ENCODE data around the gene NR1H4.
"Not testable (repeated sequence)": the region's sequence is repeated elsewhere in the genome, so short reads cannot be mapped to it uniquely, and the experiment has no call there.

NR1H4 gene

GRCh38 chr12:100473716-100474150, at the start of gene NR1H4:
Gene NR1H4, plus strand, starts transcription at chr12:100473866. Its CDS starts 19,458 bp downstream, at chr12:100493324.
- DNase-seq (ENCODE audit: low spot score), result no peak

DNA sequence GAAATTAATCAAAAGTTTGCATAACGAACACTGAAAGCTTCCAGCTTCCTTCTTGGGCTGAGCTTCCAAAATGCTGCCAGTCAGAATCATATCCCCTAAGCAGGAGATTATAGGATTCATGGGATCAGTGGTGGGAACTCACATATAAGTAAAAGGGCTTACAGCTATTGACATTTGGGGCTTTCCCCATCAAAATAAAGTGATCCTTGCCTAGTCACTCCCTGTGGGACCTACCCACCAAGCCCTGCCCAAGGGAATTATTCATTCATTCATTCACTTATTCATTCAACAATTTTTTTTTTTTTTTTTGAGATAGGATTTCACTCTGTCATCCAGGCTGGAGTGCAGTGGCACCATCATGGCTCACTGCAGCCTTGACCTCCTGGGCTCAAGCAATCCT, 47.5 kb upstream of the NR1H4 start:
- no peak for DNase-seq (ENCODE audit: low spot score)

GRCh38 chr12:100427078-100427477, 46.6 kb upstream of the NR1H4 start:
- no peak for DNase-seq (ENCODE audit: low spot score)

- DNase-seq (ENCODE audit: low spot score), result not testable (repeated sequence)
Measured at GRCh38 chr12:100430251-100430650, 43.4 kb upstream of the NR1H4 start.

GRCh38 chr12:100433701-100434100, 40.0 kb upstream of the NR1H4 start:
- no peak for DNase-seq (ENCODE audit: low spot score)

GRCh38 chr12:100434177-100434576, 39.5 kb upstream of the NR1H4 start:
- DNase-seq (ENCODE audit: low spot score), result no peak

- DNase-seq (ENCODE audit: low spot score), result no peak
Measured at GRCh38 chr12:100435957-100436356, 37.7 kb upstream of the NR1H4 start.

- no peak for DNase-seq (ENCODE audit: low spot score)
Measured at GRCh38 chr12:100437038-100437841, 36.4 kb upstream of the NR1H4 start.

DNA sequence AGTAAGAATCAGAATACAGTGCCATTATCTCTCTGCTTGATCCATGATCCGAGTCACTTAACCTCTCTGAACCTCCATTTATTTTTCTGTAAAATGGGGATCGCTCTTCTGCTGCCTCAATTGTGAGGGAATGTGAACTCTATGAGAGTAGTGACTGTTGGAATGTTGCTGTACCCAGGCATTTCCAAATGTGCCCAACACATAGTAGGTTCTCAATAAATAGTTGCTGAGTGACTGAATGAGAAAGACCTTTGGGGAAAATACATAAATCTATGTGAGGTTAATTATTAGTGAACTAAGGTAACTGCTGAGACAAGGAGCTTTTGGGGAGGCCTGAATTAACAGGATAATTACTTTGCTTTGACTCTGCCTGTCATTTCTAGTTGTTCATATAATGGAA, 33.9 kb upstream of the NR1H4 start:
- DNase-seq (ENCODE audit: low spot score), result no peak

GRCh38 chr12:100442403-100442802, 31.3 kb upstream of the NR1H4 start:
- DNase-seq (ENCODE audit: low spot score), result no peak

DNA sequence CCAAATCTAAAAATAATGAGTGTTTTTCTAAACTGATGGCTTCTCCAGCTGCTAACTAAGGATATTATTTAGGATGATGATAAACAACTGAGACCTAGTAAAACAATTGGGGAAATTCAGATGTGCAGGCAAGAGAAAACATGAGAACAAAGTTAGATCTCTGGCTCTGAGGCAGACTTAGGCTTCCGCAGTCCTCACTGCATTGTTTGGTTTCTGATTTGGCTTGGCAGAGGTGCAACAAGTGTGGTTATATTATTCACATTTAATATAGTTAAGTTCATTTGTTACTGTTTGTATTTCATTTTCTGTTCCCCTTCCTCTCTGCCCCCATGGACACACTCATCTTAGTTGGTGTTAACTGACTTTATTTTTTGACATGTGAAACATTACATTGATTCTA, 30.2 kb upstream of the NR1H4 start:
- DNase-seq (ENCODE audit: low spot score), result no peak

- no peak for DNase-seq (ENCODE audit: low spot score)
Measured at GRCh38 chr12:100445081-100445481, 28.6 kb upstream of the NR1H4 start.

DNA sequence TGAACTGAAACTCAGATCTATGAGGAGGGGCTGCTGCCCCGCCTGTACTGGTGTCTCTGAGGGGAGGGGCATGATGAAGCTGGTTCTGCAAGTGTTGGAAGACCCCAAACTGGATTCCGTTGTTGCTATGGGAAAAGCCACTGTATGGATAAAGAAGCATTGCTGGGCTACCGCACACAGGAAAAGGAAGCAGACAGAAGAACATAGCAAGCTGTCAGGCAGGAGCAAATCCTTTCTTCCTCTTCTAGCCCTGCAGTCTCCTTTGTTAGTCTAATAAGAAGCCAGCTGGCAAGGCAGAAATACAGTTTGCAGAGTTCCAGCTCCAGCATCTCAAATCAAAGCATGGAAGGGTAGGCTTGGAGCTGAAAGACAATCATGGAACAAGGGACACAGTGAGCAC, 26.3 kb upstream of the NR1H4 start:
- DNase-seq (ENCODE audit: low spot score), result no peak

- DNase-seq (ENCODE audit: low spot score), result no peak
Measured at GRCh38 chr12:100448656-100449055, 25.0 kb upstream of the NR1H4 start.

DNA sequence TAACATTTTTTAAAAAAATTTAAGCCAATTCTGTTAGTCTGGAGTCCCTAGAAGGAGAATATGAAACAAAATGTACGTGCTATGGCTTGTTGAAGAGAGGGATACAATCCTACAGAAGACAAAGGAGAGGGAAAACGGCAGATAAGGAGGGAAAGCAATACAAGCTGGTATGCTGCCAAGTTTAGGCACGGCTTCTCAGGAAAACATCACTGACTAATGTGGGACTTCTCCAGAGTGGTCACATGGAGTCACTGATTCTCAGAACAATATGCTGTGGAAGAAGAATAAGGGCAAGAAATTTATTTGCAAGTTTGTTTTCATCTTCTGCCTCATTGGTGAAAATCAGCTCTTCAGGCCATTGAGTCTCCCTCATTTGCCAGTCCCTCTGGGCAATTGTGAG, 22.9 kb upstream of the NR1H4 start:
- no peak for DNase-seq (ENCODE audit: low spot score)

GRCh38 chr12:100453951-100454350, 19.7 kb upstream of the NR1H4 start:
- no peak for DNase-seq (ENCODE audit: low spot score)

DNA sequence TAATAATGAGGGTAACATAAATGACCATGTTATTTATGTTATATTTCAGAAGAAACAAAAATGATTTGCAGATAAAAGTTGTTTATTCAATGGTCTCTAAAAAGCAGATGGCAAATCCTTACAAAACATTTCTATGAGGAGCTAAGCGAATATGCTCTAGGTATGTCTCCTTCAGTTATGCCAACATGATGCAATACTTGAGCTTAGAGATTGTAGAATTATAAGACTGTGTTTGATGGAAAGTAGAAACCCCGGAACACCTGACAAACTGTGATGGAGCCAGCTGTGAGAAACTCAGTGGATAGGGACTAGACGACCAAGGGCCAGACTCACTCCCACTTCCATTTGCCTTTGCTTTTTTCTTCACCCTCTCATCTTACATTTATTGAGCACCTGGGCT, 17.8 kb upstream of the NR1H4 start:
- DNase-seq (ENCODE audit: low spot score), result no peak

DNA sequence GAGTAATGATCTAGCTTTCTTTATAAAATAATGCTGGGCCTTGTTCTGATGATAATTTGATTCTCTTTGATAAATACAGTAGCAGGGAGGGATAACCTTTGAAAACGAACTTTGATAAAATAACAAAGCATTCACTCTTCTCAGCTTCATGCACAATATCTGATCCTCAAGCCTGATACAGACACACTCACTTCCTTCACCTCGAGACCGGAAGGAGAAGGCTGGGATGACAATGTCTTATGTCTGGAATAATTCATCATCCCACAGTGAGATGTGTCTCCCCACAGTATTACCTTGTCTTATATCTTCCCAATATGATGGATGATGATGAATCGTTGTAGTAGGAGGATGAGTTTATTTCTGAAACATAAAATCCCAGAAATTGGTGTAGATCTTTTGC, 15.5 kb upstream of the NR1H4 start:
- no peak for DNase-seq (ENCODE audit: low spot score)

- DNase-seq (ENCODE audit: low spot score), result no peak
Measured at GRCh38 chr12:100460702-100461101, 13.0 kb upstream of the NR1H4 start.

DNA sequence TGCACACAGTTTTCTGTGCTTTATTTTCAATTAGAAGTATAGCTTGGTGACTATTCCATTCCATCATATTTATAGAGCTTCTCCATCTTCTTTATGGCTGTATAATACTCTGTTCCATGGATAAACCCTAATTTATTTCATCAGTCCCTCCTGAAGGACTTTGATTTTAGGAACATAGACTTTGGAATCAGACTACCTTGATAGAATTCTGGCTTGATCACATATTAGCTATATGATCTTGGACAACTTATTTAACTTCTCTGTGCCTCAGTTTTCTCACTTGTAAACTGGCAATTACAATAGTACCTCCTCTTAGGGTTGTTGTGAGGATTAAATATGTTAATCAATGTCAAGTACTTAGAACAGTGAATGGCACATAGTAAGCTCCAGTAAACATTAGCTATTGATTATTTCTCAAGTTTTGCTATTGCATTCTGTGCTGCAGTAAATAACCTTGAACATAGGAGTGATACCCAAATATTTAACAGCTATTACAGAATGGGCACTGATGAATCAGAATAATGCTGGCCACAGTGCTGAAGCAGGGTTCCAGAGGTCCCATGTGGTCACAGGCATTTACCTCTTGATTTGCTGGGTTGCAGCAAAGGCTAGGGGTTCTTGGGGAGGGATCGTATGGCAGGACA, 12.2 kb upstream of the NR1H4 start:
- no peak for DNase-seq (ENCODE audit: low spot score)

DNA sequence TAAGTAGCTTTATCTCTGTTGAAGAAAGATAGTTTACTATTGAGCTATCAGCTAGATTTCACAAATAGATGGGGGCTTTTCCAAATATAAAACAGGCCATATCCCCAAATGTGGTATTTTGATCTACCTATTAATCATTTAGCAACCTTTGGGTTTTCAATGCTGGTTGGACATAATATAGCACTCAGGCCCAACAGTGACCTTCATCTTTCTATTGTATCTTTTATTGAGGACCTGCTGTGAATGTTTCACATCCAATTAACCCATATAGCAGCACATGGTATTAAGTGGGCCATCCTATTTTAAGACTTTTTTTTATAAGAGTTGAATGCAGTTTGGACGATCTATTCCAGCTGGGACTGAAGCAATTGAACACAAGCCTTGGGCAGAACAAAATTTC, 10.0 kb upstream of the NR1H4 start:
- no peak for DNase-seq (ENCODE audit: low spot score)

GRCh38 chr12:100464529-100464928, 9.1 kb upstream of the NR1H4 start:
- DNase-seq (ENCODE audit: low spot score), result no peak

DNA sequence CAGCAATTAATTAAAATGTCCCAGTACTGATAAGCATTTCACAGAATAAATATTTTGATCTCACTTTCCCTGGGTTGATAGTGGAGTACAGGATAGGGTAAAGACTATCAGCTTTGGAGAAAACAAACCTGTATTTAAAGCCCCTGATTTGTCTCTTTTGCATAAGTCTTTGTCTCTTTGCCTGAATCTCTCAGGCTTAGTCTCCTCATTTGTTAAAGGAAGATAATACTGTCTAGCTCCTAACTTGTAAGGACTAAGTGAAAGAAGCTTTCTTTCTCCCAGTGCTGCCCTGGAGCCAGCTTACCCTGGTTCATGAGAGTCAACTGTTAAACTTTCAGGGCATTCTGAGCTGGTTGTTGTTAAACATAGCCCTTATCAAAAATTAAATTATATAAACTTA, 5.5 kb upstream of the NR1H4 start:
- no peak for DNase-seq (ENCODE audit: low spot score)

DNA sequence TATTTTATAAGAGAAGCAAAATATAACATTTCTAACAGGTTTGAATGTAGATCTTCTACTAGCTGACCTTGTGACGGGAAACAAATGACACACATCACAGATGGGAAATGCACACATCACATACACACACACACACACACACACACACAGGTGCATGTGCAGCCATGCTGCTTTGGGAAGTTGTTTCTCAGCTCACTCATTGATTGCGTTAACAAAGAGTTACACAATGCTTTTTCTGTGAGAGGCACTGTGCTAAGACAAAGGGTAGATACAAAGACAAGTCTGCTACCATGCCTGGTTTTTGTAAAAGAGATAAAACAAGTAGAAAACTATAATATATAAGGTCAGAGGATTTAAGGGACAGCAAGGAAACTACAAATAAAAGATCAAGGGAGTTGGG, 1.3 kb upstream of the NR1H4 start:
- DNase-seq (ENCODE audit: low spot score), result no peak
